ENCODE results near the gene DNAJC10. TPM values are rescaled to one million over a fixed set of nuclear protein-coding genes. Genes with fewer than 3 reads are reported as not detected.

DNAJC10 gene
- total and polyA plus RNA-seq, 10 of the 15 experiments (the other 5 are each of a cell fraction or from before 2014, with no cell fraction given), result 9.1 to 67.9 (median 38.2) TPM

GRCh38 chr2:182715892-182716649 is at the start of gene DNAJC10 (continued):
- peak; percentile 44 for TF ChIP-seq MYC (IDR thresholded peaks at IDR 0.05; ENCODE audit: insufficient read depth, insufficient read length, insufficient replicate concordance, low read length, severe bottlenecking)
- TF ChIP-seq RAD51 (IDR thresholded peaks at IDR 0.05), result no peak
- peak; percentile 94 for TF ChIP-seq BMI1 (IDR thresholded peaks at IDR 0.05; ENCODE audit: borderline replicate concordance)
- no peak for TF ChIP-seq USF1 (IDR thresholded peaks at IDR 0.05; ENCODE audit: borderline replicate concordance, extremely low read length, insufficient read depth, low read depth, low read length)
- TF ChIP-seq BACH1 (IDR thresholded peaks at IDR 0.05; ENCODE audit: borderline replicate concordance), result peak; percentile 60; the same call in 1 of the 2 replicates
- peak; percentile 84; the same call in 1 of the 2 replicates for TF ChIP-seq GATAD2B (conservative IDR thresholded peaks at IDR 0.05; ENCODE audit: low read depth)
- no peak for TF ChIP-seq SPI1 (IDR thresholded peaks at IDR 0.05; ENCODE audit: borderline replicate concordance, insufficient read depth, low read depth, low read length)
- TF ChIP-seq E4F1 (IDR thresholded peaks at IDR 0.05; ENCODE audit: borderline replicate concordance, partially characterized antibody), result no peak
- TF ChIP-seq SP1 (IDR thresholded peaks at IDR 0.05; ENCODE audit: low read depth, low read length), result peak; percentile 34
- TF ChIP-seq ZBTB40 (IDR thresholded peaks at IDR 0.05; ENCODE audit: borderline replicate concordance), result peak; percentile 60; the same call in 1 of the 2 replicates
- TF ChIP-seq CHD4 (IDR thresholded peaks at IDR 0.05), result no peak
- no peak for TF ChIP-seq E2F4 (IDR thresholded peaks at IDR 0.05; ENCODE audit: low read depth, low read length)
- TF ChIP-seq POLR2AphosphoS5 (IDR thresholded peaks at IDR 0.05; ENCODE audit: low read length), result peak; percentile 80; the same call in 1 of the 2 replicates
- no peak for TF ChIP-seq PAX8 (IDR thresholded peaks at IDR 0.05)
- TF ChIP-seq SREBF1 (IDR thresholded peaks at IDR 0.05; ENCODE audit: low read length), result no peak
- no peak for TF ChIP-seq EZH2 (IDR thresholded peaks at IDR 0.05; ENCODE audit: borderline replicate concordance, control insufficient read depth, low read depth, low read length)
- TF ChIP-seq KLF5 (IDR thresholded peaks at IDR 0.05; ENCODE audit: partially characterized antibody), result peak; percentile 53
- TF ChIP-seq HSF1 (IDR thresholded peaks at IDR 0.05; ENCODE audit: low read depth, low read length), result no peak
- TF ChIP-seq RCOR1 (conservative IDR thresholded peaks at IDR 0.05; ENCODE audit: low read depth, low read length), result peak; percentile 79; the same call in 1 of the 2 replicates

All from GM12878 (cell line).